Calu3 (cell line): ENCODE measurements around the gene ZNF189. TPM values are rescaled to one million over a fixed set of nuclear protein-coding genes. Genes with fewer than 3 reads are reported as not detected.
A peak's percentile ranks its signal among the peaks of the same experiment; 100 is the strongest.

Experiments used
- BruUV-seq: library from RNA; stranded (reverse); fragments of 400-500 nt; replicated peaks from 2 replicates; lab custom pipeline; 2021; lab: Mats Ljungman, UMichigan
- CTCF ChIA-PET: fragments of 300-600 bp; sonication (Branson Sonifier 250); formaldehyde crosslinking; loops from one replicate; lab custom pipeline; 2022; ENCODE audit warnings: antibody characterized with exemption; lab: Charles Lee
- DNase-seq: peaks from one replicate; pipeline ENCODE4 v3.0.0; 2022
- H3K27ac Mint-ChIP-seq: one replicate; pipeline ENCODE4 v1.8.0; 2022; ENCODE audit warnings: mixed read lengths; ENCODE audit not compliant: unreplicated experiment
- H3K27me3 Mint-ChIP-seq: one replicate; pipeline ENCODE4 v1.8.0; 2022; ENCODE audit warnings: mixed read lengths; ENCODE audit not compliant: unreplicated experiment
- H3K36me3 Mint-ChIP-seq: one replicate; pipeline ENCODE4 v1.8.0; 2022; ENCODE audit warnings: mild to moderate bottlenecking, moderate library complexity, mixed read lengths; ENCODE audit not compliant: insufficient read depth, unreplicated experiment
- H3K4me1 Mint-ChIP-seq: one replicate; pipeline ENCODE4 v1.8.0; 2022; ENCODE audit warnings: mild to moderate bottlenecking, low read depth, mixed read lengths; ENCODE audit not compliant: unreplicated experiment
- H3K4me3 Mint-ChIP-seq: one replicate; pipeline ENCODE4 v1.8.0; 2022; ENCODE audit warnings: mild to moderate bottlenecking, low read depth, moderate library complexity, mixed read lengths; ENCODE audit not compliant: unreplicated experiment
- H3K9me3 Mint-ChIP-seq: one replicate; pipeline ENCODE4 v1.8.0; 2022; ENCODE audit warnings: low read depth, mixed read lengths; ENCODE audit not compliant: unreplicated experiment
- CTCF ChIP-seq: fragments of 200-600 bp; IDR thresholded peaks from one replicate; pipeline ENCODE4 v1.8.0; 2022; ENCODE audit warnings: antibody characterized with exemption; ENCODE audit not compliant: unreplicated experiment
- intact Hi-C: fragments of 100-400 bp; cut with micrococcal nuclease; formaldehyde crosslinking; loops from one replicate; pipeline ENCODE4 v1.10.0; 2022; ENCODE audit not compliant: unreplicated experiment
- total RNA-seq: library from RNA; stranded (reverse); gene quantifications from 2 replicates; pipeline ENCODE4 v1.2.3, GENCODE V29; 2022

The ZNF189 gene
- total RNA-seq, 1 experiment from 2014 or later, result 20.1 TPM

- Mint-ChIP-seq H3K27me3 (no peaks in the 10 kb centered on the region), H3K4me3 (no peak overlapping the region), H3K27ac (no peak overlapping the region), H3K36me3 (no peaks in the 10 kb centered on the region), H3K9me3 (peaks cover 9% of the 10 kb centered on the region), H3K4me1 (peaks cover 12% of the 10 kb centered on the region)
- BruUV-seq, result no TSS peak
- intact Hi-C loops, result no loop called here
- TF ChIP-seq CTCF, result no peak
- no peak for DNase-seq
- CTCF ChIA-PET, result no interaction called here
Measured at GRCh38 chr9:101419863-101420262, 21.2 kb downstream of the ZNF189 start.

DNA sequence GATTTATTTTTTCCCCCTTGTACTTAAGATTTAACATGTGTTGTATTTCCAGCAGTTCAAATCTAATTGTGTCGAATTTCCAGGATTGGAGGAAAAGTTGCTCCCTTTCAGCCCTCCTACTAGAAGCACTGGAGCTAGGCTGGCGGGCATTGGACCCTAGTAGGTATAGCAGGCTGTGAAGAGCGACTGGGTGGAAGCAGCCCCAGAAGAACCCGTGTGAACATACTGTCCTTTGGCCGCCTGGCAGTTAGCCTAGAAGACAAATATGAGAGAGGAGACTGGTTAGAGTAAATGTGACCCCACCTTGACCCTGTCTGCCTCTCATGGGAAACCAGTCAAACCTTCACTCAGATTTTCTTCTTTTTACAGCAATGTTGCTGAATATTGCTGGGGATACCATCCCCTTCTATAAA, 23.0 kb downstream of the ZNF189 start:
- CTCF ChIA-PET, result no interaction called here
- DNase-seq, result no peak
- Mint-ChIP-seq H3K36me3 (no peaks in the 10 kb centered on the region), H3K4me1 (peaks cover 12% of the 10 kb centered on the region), H3K27me3 (no peaks in the 10 kb centered on the region), H3K27ac (no peak overlapping the region), H3K9me3 (peaks cover 9% of the 10 kb centered on the region), H3K4me3 (no peak overlapping the region)
- intact Hi-C loops, result no loop called here
- TF ChIP-seq CTCF, result no peak
- no TSS peak for BruUV-seq

DNA sequence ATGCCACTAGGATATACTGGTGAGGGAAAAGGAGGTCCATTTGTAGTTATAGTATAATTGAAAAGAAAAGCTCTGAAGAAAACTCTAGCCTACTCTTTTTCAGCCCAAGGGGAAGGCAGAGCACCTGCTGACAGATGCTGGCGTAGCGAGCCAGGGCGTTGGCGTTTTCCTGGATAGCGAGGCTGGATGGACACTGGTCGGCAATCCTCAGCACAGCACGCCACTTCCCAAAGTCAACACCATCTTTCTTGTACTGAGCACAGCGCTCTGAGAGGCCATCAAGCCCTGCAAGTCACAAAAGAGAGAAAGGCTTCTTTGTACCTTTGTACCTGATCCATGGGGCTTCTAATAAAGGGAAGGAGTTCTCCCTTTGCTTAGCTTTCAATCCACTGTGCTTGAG, 28.7 kb downstream of the ZNF189 start:
- intact Hi-C loops, result no loop called here
- Mint-ChIP-seq H3K36me3 (peaks cover 6% of the 10 kb centered on the region), H3K27ac (peak overlapping the region; percentile 88), H3K4me1 (peaks cover 15% of the 10 kb centered on the region), H3K9me3 (peaks cover 11% of the 10 kb centered on the region), H3K27me3 (no peaks in the 10 kb centered on the region), H3K4me3 (no peak overlapping the region)
- CTCF ChIA-PET, result interaction anchor here (1.2 to 1.4 kb wide), 2 partner anchors 11 to 22 kb away, joined by 4 to 5 read pairs; no protein-coding TSS in a partner anchor
- DNase-seq, result no peak
- no TSS peak for BruUV-seq
- TF ChIP-seq CTCF, result no peak

- BruUV-seq, result no TSS peak
- intact Hi-C loops, result no loop called here
- CTCF ChIA-PET, result interaction anchor here (1.0 to 1.4 kb wide), 3 partner anchors 10 to 31 kb away, joined by 3 to 5 read pairs (median 4); no protein-coding TSS in a partner anchor
- peaks cover 6% of the 10 kb centered on the region for H3K36me3 Mint-ChIP-seq
- TF ChIP-seq CTCF, result no peak
- H3K27ac Mint-ChIP-seq, result peak overlapping the region; percentile 88
- peaks cover 11% of the 10 kb centered on the region for H3K9me3 Mint-ChIP-seq
- peak; percentile 19 for DNase-seq
- H3K27me3 Mint-ChIP-seq, result no peaks in the 10 kb centered on the region
- H3K4me1 Mint-ChIP-seq, result peaks cover 15% of the 10 kb centered on the region
- H3K4me3 Mint-ChIP-seq, result peak overlapping the region; percentile 16
Measured at GRCh38 chr9:101427957-101428655, 29.5 kb downstream of the ZNF189 start.
